Subcutaneous abdominal adipose tissue (tissue), 5 donors: ENCODE results near the gene DNAH6.
"Not testable (repeated sequence)": the region's sequence is repeated elsewhere in the genome, so short reads cannot be mapped to it uniquely, and the experiment has no call there.

Experiments used
- H3K27ac ChIP-seq: one replicate; pipeline ENCODE4 v1.7.0; 2013; ENCODE audit warnings: low read depth, mild to moderate bottlenecking, inconsistent platforms, low read length, moderate library complexity
- H3K27me3 ChIP-seq, 5 donors: one replicate each; pipeline ENCODE4 v1.7.0; 2013; ENCODE audit warnings: low read length in 5 of 5, inconsistent platforms in 1 of 5; ENCODE audit not compliant: control insufficient read depth in 5 of 5, insufficient read depth in 4 of 5
- H3K36me3 ChIP-seq, 5 donors: one replicate each; pipeline ENCODE4 v1.7.0; 2013; ENCODE audit warnings: low read length in 5 of 5; ENCODE audit not compliant: control insufficient read depth in 5 of 5, insufficient read depth in 5 of 5
- H3K4me1 ChIP-seq, 5 donors: one replicate each; pipeline ENCODE4 v1.7.0; 2013; ENCODE audit warnings: low read length in 5 of 5, mild to moderate bottlenecking in 3 of 5, moderate library complexity in 1 of 5; ENCODE audit not compliant: control insufficient read depth in 5 of 5, insufficient read depth in 5 of 5
- H3K4me3 ChIP-seq, 5 donors: one replicate each; pipeline ENCODE4 v1.7.0; 2013; ENCODE audit warnings: low read length in 5 of 5, low read depth in 1 of 5
- H3K9ac ChIP-seq, 5 donors: one replicate each; pipeline ENCODE4 v1.7.0; 2013; ENCODE audit warnings: low read length in 5 of 5, mild to moderate bottlenecking in 4 of 5, moderate library complexity in 3 of 5
- H3K9me3 ChIP-seq, 5 donors: one replicate each; pipeline ENCODE4 v1.7.0; 2013; ENCODE audit warnings: low read length in 5 of 5; ENCODE audit not compliant: control insufficient read depth in 5 of 5
- donor health status: healthy.
- donor health status: healthy.
- donor health status: healthy.
- donor health status: healthy.
- donor health status: healthy.

The DNAH6 gene

DNA sequence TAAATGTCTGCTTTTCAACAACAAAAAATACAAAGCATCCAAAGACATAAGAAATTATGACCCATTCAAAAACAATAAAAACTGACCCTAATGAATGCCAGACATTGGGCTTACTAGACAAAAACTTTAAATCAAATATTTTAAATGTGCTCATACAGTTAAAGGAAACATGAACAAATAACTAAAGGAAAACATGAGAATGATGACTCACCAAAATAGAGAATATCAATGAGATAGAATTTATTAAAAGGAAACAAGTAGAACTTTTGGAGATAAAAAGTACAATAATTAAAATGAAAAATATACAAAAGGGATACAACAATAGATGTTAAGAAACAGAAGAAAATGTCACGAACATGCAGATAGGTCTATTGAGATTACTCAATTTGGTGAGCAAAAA lies 254.0 kb downstream of the DNAH6 start:
- Histone ChIP-seq H3K4me1 (no peaks in the 10 kb centered on the region), H3K9ac (no peak overlapping the region), H3K4me3 (no peak overlapping the region), H3K9me3 (peaks cover 7 to 40% (median 24%) of the 10 kb centered on the region in 5 donors), H3K27me3 (no peaks in the 10 kb centered on the region), H3K36me3 (no peaks in the 10 kb centered on the region), H3K27ac (no peak overlapping the region)

DNA sequence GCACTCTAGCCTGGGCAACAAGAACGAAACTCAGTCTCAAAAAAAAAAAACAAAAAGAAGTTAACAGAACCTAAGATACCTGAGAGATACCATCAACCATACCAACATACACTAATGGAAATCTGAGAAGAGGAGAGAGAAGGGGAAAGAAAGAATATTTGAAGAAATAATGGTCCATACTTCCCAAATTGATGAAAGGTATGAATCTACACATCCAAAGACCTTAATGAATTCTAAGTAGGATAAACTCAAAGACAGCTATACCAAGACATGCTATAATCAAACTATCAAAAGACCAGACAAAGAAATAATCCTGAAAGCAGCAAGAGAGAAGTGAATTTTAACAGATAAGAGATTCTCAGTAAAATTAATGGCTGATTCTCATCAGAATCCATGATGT lies 255.0 kb downstream of the DNAH6 start:
- Histone ChIP-seq H3K27ac (no peak overlapping the region), H3K36me3 (no peaks in the 10 kb centered on the region), H3K9me3 (peaks cover 7 to 43% (median 26%) of the 10 kb centered on the region in 5 donors)

DNA sequence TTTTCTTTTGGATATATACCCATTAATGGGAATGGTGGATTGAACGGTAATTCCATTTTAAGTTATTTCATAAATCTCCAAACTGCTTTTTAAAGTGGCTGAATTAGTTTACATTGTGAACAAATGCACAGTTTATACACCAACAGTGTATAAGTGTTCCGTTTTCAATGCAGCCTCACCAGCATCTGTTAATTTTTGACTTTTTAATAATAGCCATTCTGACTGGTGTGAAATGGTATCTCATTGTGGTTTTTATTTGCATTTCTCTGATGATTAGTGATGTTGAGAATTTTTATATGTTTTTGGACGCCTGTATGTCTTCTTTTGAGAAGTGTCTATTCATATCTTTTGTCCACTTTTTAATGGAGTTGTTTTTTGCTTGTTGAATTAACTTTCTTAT lies 257.3 kb downstream of the DNAH6 start:
- Histone ChIP-seq H3K4me3 (peak overlapping the region in 1 of 5 donors; percentile 15), H3K9me3 (peaks cover 7 to 43% (median 26%) of the 10 kb centered on the region in 5 donors)
- H3K27me3 ChIP-seq, H3K4me1 ChIP-seq, H3K27ac ChIP-seq, H3K9ac ChIP-seq, H3K36me3 ChIP-seq: not testable (repeated sequence)

More for the DNA sequence above, 255.0 kb downstream of the DNAH6 start:
- no peaks in the 10 kb centered on the region for H3K27me3 ChIP-seq
- no peak overlapping the region for H3K9ac ChIP-seq
- H3K4me1 ChIP-seq = no peaks in the 10 kb centered on the region
- H3K4me3 ChIP-seq = no peak overlapping the region

DNA sequence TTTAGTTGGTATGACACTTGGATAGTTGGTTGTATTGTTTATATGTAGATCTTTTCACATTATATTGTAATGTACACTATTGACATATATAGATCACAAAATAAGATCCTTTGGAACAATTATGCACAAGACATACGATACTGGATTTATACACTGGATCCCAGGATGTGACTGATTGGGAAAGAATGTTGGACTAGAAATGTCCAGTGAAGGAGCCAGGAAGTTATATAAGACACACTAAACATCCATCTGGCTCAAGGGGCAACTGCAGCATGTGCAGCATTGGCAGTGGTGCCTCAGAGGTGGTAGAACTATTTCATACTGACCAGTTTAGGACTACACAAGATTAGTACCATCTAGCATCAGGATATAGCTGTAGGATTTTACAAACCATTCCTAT lies 259.7 kb downstream of the DNAH6 start:
- Histone ChIP-seq H3K9me3 (peaks cover 5 to 33% (median 20%) of the 10 kb centered on the region in 5 donors), H3K4me1 (no peaks in the 10 kb centered on the region), H3K4me3 (no peak overlapping the region)

DNA sequence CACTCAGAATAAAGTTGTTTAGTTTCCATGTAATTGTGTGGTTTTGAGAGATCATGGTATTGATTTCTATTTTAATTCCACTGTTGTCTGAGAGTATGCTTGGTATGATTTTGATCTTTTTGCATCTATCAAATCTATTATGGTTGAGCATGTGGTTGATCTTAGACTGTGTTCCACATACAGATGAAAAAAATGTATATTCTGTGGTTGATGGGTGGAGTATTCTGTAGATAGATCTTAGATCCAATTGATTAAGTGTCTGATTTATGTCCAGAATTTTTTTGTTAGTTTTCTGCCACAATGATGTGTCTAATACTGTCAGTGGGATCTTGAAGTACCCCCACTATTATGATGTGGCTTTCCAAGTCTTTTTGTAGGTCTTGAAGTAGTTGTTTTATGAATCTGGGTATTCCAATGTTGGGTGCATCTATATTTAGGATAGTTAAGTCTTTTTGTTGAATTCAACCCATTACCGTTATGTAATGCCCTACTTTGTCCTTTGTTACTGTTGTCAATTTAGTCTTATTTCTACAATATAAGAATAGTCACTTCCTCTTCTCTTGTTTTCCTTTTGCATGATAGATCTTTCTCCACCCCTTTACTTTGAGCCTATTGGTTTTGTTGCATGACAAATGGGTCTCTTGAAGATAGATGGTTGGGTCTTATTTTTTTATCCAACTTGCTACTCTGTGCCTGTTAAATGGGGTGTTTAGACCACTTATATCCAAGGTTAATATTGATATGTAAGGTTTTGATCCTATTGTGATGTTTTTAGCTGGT lies 262.8 kb downstream of the DNAH6 start:
- Histone ChIP-seq H3K9ac (no peak overlapping the region), H3K4me3 (no peak overlapping the region), H3K27me3 (no peaks in the 10 kb centered on the region), H3K9me3 (peaks cover 0 to 13% (median 10%) of the 10 kb centered on the region in 5 donors), H3K36me3 (no peaks in the 10 kb centered on the region), H3K4me1 (no peaks in the 10 kb centered on the region), H3K27ac (no peak overlapping the region)

More for the DNA sequence above, 259.7 kb downstream of the DNAH6 start:
- H3K27me3 ChIP-seq = no peaks in the 10 kb centered on the region
- H3K27ac ChIP-seq = no peak overlapping the region
- H3K36me3 ChIP-seq = no peaks in the 10 kb centered on the region
- H3K9ac ChIP-seq = no peak overlapping the region

DNA sequence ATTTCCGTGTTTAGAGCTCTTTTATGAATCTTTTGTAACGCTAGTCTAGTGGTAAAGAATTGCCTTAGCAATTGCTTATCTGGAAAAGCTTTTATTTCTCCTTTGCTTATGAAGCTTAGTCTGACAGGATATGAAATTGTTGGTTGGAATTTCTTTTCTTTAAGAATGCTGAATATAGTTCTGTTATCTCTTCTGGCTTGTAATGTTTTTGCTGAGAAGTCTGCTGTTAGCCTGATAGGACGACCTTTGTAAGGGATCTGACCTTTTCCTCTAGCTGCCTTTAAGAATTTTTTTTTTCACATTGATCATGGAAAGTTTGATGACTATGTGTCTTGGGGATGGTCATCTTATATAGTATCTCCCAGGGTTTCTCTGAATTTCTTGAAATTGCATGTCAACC lies 263.5 kb downstream of the DNAH6 start:
- Histone ChIP-seq H3K9ac (no peak overlapping the region), H3K4me1 (no peaks in the 10 kb centered on the region), H3K36me3 (no peaks in the 10 kb centered on the region), H3K27me3 (no peaks in the 10 kb centered on the region), H3K4me3 (no peak overlapping the region), H3K9me3 (peaks cover 0 to 6% (median 5%) of the 10 kb centered on the region in 5 donors), H3K27ac (no peak overlapping the region)

DNA sequence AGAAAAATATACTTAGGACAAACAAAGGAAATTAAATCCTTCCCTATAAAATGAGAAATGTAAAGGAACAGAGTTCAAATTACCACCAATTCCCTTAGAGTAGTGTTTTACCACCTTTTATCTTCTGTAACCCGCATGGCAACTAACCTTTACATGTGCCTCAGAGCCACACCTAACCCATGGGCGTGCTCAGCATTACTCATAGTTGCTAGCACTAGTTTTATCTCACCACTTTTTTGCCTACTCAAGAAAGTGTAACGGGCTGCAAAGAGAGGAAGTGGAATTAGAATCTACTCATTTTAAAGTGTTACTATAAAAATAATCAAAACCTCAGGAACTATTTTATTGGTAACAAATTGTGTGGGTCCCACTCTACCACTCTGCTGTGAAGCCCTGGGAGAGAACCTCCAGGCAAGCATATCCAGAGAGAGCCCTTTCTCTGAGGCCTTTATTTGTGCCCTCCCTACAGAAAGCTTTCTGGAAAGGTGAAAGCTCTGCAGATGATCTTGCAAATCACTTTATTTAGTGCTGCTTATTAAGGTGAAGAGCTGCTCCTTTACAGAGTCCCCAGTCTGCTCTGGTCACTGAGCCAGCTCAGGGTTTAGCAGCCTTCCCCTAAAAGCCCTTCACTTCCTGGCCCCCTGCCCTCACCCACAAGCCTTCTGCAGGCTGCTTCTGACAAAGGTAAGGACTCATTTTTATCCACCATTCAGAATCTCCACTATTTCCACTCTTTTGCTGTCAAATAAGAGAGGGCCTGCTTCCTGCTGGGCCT lies 265.8 kb downstream of the DNAH6 start:
- no peaks in the 10 kb centered on the region for H3K4me1 ChIP-seq
- H3K4me3 ChIP-seq = no peak overlapping the region
- no peaks in the 10 kb centered on the region for H3K27me3 ChIP-seq
- H3K9ac ChIP-seq = no peak overlapping the region
- H3K27ac ChIP-seq = no peak overlapping the region
- H3K9me3 ChIP-seq = no peaks in the 10 kb centered on the region
- H3K36me3 ChIP-seq = no peaks in the 10 kb centered on the region

DNA sequence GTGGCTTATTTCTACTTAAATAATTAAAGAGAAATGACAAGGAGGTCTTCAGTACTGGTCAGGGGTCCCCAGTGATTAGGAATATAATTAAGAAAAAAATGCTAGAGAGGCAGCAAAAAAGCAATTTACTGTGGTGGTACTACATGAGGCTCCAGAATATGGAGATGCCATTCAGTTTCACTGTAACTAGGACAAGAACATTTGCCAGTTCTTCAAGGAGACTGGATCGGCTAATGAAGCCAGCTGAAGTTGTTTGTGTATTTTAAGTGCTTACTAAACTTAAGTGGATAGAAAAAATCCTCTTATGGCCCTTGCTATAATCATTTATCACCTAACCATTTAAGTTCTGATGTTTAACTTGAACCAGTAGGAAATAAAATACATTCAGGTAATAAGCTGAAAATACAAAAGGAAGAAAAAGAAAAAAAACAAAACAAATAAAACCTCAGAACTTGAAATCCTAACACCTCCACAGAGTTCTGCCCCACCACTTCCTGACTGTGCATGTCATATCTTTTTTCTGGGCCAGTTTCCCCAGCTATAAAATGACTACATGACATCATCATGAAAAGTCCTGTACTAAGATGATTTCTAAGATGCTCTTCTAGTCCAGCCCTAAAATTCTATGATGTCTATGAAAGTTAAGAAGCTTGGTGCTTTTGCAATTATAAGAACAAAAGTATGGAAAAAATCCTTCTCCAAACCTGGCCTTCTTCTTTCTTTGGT lies 266.6 kb downstream of the DNAH6 start:
- H3K36me3 ChIP-seq = no peaks in the 10 kb centered on the region
- H3K27ac ChIP-seq = no peak overlapping the region
- H3K4me1 ChIP-seq = no peaks in the 10 kb centered on the region
- no peak overlapping the region for H3K4me3 ChIP-seq
- no peaks in the 10 kb centered on the region for H3K27me3 ChIP-seq
- H3K9me3 ChIP-seq = no peaks in the 10 kb centered on the region
- H3K9ac ChIP-seq = no peak overlapping the region

DNA sequence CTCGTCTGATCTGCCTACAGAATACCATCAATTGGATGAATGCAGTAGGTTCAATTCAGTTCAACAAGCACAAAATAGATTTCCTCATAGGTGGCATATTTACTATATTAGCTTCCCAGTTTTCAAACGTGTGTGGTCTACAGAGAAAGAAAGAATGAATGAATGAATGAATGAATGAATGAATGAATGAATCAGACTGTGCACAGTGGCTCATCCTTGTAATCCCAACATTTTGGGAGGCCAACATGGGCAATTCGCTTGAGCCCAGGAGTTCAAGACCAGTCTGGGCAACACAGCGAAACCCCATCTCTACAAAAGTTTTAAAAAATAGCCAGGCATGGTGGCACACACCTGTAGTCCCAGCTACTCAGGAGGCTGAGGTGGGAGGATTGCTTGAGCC lies 269.7 kb downstream of the DNAH6 start:
- Histone ChIP-seq H3K27ac (no peak overlapping the region), H3K9me3 (no peaks in the 10 kb centered on the region), H3K9ac (no peak overlapping the region), H3K4me3 (no peak overlapping the region), H3K27me3 (no peaks in the 10 kb centered on the region), H3K4me1 (no peaks in the 10 kb centered on the region), H3K36me3 (no peaks in the 10 kb centered on the region)

DNA sequence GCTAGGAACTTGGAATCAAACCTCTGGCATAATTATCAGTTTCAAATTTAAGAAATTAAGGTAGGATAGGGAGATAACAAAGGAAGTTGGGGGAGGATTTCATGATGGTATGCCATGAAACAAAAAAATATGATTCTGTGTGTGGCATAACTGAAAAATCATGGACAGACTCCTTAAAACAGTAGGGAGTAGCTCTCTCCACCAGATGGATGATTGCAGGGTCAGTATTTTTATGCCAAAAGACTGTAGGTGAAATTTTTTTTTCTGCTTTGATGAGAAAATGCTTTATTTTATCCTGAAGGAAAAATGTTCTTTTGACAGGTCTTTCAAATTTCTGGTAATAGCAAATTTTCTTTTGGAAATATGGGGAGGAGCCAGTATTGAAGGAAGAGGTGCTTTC lies 270.3 kb downstream of the DNAH6 start:
- Histone ChIP-seq H3K9me3 (no peaks in the 10 kb centered on the region), H3K4me3 (no peak overlapping the region), H3K9ac (no peak overlapping the region), H3K4me1 (no peaks in the 10 kb centered on the region), H3K36me3 (no peaks in the 10 kb centered on the region), H3K27me3 (no peaks in the 10 kb centered on the region), H3K27ac (no peak overlapping the region)
